RWPE1 (cell line): ENCODE measurements around the gene KCNG2.

Source experiments
- CTCF ChIA-PET: fragments of 350-600 bp; sonication (Branson Sonifier 250); formaldehyde crosslinking; extraction: SDS; loops from one replicate; lab custom pipeline; 2021; lab: Yijun Ruan, JAX
- POLR2A ChIA-PET: fragments of 400-600 bp; formaldehyde crosslinking; extraction: SDS; loops from one replicate; lab custom pipeline; 2020; ENCODE audit warnings: antibody characterized with exemption; ENCODE audit not compliant: low non-redundant PET; lab: Yijun Ruan, JAX
- DNase-seq: peaks from one replicate; pipeline ENCODE4 v3.0.0; 2012; ENCODE audit warnings: low spot score
- H3K27ac ChIP-seq: fragments of 450-650 bp; 2 replicates; pipeline ENCODE4 v1.5.1; 2017
- CTCF ChIP-seq: fragments of 450-650 bp; conservative IDR thresholded peaks from 2 replicates; pipeline ENCODE4 v1.5.1; 2017; ENCODE audit warnings: low read depth, mild to moderate bottlenecking

KCNG2 gene

GRCh38 chr18:79844999-79845563 lies 47.3 kb downstream of the KCNG2 start:
- CTCF ChIA-PET, result no interaction called here
- DNase-seq, result no peak
- no peak overlapping the region for H3K27ac ChIP-seq
- no peak for TF ChIP-seq CTCF
- POLR2A ChIA-PET, result no interaction called here

- DNase-seq, result no peak
- POLR2A ChIA-PET, result no interaction called here
- TF ChIP-seq CTCF, result no peak
- CTCF ChIA-PET, result no interaction called here
- H3K27ac ChIP-seq, result no peak overlapping the region
Observed at GRCh38 chr18:79846936-79847557, 49.3 kb downstream of the KCNG2 start.

GRCh38 chr18:79847606-79848293 lies 50.0 kb downstream of the KCNG2 start:
- no peak for DNase-seq
- no peak for TF ChIP-seq CTCF
- ChIA-PET CTCF (no interaction called here), POLR2A (no interaction called here)
- H3K27ac ChIP-seq, result no peak overlapping the region

DNA sequence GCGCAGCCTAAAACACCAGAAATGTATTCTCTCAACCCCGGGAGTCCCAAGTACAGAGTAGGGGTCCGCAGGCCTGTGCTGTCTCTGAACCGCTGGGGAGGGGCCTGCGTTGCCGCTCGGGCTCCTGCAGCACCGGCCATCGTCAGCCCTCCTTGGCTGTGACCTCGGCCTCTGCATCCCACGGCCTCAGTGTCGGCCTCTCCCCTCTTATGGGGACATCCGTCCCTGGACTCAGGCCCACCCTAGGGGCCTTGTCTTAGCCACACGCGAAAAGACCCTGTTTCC lies 50.5 kb downstream of the KCNG2 start:
- H3K27ac ChIP-seq, result no peak overlapping the region
- POLR2A ChIA-PET, result no interaction called here
- TF ChIP-seq CTCF, result no peak
- CTCF ChIA-PET, result no interaction called here
- DNase-seq, result no peak

GRCh38 chr18:79848579-79849327 lies 51.0 kb downstream of the KCNG2 start:
- no peak for DNase-seq
- ChIA-PET POLR2A (no interaction called here), CTCF (no interaction called here)
- no peak overlapping the region for H3K27ac ChIP-seq
- TF ChIP-seq CTCF, result no peak

- TF ChIP-seq CTCF, result no peak
- ChIA-PET CTCF (no interaction called here), POLR2A (no interaction called here)
- DNase-seq, result no peak
- H3K27ac ChIP-seq, result no peak overlapping the region
Observed at GRCh38 chr18:79849328-79850207, 51.8 kb downstream of the KCNG2 start.
